Measurements from ENCODE around the gene DSCAM.

- TF ChIP-seq REST (IDR thresholded peaks at IDR 0.05; ENCODE audit: insufficient read depth in 1 of 2, low read depth in 2 of 2, low read length in 2 of 2): no peak
- TF ChIP-seq POLR2AphosphoS5 (IDR thresholded peaks at IDR 0.05; ENCODE audit: low read depth, low read length): no peak
- no peak for TF ChIP-seq FOXP2 (optimal IDR thresholded peaks at IDR 0.05; ENCODE audit: borderline replicate concordance, extremely low read depth, extremely low read length, insufficient read depth)
- TF ChIP-seq TAF1 (IDR thresholded peaks at IDR 0.05; ENCODE audit: borderline replicate concordance, insufficient read depth, low read length): no peak
Observed at GRCh38 chr21:40115775-40116174, 731.2 kb downstream of the DSCAM start.

Data from PFSK-1 (cell line).